Sciatic nerve (tissue), 2 donors: Measurements from ENCODE around the gene LYZL4. TPM values are rescaled to one million over a fixed set of nuclear protein-coding genes. Genes with fewer than 3 reads are reported as not detected.

Source experiments
- ATAC-seq: fragments of 200-7000 bp; cut with Tn5 transposase; one replicate; pipeline ENCODE4 v1.9.1; 2020; ENCODE audit warnings: mild to moderate bottlenecking, moderate library complexity
- DNase-seq: peaks from one replicate; pipeline ENCODE4 v3.0.0-alpha.2; 2020; ENCODE audit warnings: low spot score
- intact Hi-C: fragments of 100-400 bp; cut with DNase I; formaldehyde crosslinking; loops from one replicate; pipeline ENCODE4 v1.14.2; 2022
- total RNA-seq: library from RNA; stranded (reverse); fragmentation: NEBNext Ultra II Directional; extraction: Animal tissue kit (Norgen Biotek cat#: 25700); gene quantifications from one replicate; pipeline ENCODE4 v1.2.1, GENCODE V29; 2021
- donor health status: DM: no; HTN: no; CAD: no.
- donor health status: DM: no; HTN: no; CAD: no.

Gene LYZL4
- total RNA-seq, 1 donor from 2014 or later: not detected

DNA sequence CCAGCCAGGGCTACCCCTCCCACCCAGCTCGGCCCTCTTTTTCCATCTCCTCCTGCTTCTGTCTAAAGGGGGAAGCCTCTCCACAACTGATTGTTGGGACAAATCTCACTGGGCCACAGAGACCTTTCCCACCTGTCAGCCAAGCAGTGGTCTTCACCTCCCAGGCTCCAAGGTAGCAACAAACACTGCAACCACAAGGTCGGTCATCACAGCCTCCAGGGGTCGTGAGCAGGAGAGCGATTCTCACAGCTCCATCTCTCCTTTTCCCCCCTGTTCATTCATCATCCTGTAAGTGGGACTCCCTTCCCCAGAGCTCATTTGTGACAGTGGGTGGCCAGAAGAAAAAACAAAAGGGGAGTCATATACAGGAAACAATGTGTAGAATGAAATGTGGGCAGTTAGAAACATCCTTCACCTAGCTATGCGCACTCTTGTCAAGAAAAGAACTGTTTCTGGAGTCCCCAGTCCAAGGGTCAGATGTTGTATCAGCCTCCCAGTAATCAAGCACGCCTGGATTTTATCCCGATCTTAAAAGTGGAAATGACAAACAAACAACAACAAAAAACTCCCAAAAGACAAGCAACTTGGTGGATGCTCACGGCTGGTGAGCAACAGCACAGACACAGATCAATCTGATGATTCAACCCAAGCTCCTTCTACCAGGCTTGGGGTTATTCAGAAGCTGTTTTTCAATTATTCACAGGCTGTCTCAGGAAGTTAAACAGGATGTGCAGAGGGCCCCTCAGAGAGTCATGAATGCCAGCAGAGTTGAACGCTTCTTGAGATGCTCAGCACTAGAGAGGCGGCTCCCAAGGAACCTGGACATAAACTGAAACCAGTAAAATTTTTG lies 22.4 kb downstream of the LYZL4 start:
- DNase-seq (no peak), ATAC-seq (no peak)
- intact Hi-C loops: no loop called here

DNA sequence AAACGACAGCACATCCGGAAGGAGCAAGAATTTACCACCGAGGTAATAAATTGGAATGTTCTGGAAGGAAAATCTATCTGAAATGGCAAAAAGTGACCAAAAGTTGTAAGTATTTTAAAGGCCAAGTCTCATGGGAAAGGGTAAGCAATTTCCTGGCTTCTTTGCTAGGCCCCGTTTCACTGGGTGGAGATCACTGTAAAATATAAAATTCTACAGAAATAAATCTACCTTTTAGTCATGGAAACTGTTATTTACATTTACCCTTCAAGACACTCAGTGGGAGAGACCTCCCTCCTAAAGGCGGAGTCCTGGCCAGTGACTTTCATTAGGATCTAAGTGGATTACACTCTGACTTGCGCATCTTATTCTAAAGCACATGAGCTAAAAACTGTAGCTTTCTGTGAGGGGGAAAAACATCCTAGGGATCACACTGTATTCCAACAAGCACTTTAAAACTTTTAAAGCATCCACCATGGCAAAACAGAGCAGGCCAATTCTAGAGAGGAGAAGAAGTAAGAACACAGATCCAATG lies 28.8 kb downstream of the LYZL4 start:
- no peak for ATAC-seq
- intact Hi-C loops: no loop called here
- no peak for DNase-seq

- intact Hi-C loops: no loop called here
- no peak for ATAC-seq
These were observed 32.7 kb downstream of the LYZL4 start for GRCh38 chr3:42377681-42378080.

GRCh38 chr3:42376344-42376798 lies 34.0 kb downstream of the LYZL4 start:
- ATAC-seq: peak; percentile 55
- peak; percentile 68 for DNase-seq
- intact Hi-C loops: no loop called here

More at GRCh38 chr3:42377681-42378080, 32.7 kb downstream of the LYZL4 start:
- DNase-seq: no peak

- ATAC-seq (no peak), DNase-seq (no peak)
- intact Hi-C loops: no loop called here
These were observed 35.1 kb downstream of the LYZL4 start for GRCh38 chr3:42375121-42375800.

DNA sequence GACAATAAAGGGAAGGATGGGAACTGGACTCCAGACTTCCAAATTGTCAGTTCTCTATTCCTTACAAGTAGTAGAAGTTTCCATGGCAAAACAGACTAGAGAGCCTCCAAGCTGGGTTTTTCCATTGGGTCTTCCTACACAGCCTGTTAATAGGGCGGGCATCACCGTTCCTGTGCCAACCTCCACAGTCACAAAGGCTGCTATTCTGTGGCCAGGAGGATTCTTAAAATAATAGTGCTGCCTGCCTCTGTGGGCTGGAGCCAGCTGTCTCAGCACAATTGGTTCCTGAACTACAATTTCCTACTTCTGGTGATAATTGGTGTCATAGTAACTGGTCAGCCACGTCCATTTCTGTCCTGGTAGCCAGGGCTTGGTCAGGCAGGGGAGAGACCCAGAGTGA lies 38.6 kb downstream of the LYZL4 start:
- intact Hi-C loops: no loop called here
- ATAC-seq: no peak
- no peak for DNase-seq

DNA sequence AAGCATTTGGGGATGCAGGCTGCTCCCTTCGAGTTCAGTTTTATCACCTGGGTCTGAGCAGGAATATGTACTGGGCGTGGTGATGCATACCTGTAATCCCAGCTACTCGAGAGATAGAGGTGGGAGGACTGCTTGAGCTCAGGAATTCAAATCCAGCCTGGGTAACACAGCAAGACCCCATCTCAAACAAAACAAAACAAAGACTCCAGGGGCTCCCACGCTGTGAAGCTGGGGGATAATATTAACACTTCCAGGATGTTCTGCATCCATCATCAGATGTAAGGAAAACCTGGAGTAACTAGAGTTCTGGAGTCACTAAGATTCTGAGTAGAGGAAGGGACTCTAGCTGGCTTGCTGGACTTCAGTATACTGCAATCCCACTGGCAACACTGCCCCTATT lies 40.6 kb downstream of the LYZL4 start:
- DNase-seq (no peak), ATAC-seq (no peak)
- intact Hi-C loops: no loop called here

DNA sequence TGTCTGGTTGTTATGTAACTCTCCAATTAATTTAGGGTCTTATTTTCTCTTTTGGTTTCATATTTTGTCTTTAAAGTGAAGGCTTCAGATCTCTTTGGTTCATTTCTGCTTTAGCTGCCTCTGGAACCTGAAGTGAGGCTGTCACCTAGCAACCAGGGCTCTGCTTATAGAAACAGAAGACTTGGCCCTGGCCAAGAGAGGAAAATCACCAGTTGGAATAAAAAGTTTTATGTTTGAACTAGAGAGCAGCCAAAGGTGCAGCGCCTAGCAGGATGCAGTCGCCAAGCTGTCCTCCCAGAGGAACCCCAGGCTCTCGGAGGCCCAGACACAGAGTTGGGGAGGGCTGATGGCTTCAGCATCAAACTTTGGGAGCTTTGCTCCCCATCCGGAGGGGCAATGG lies 41.1 kb downstream of the LYZL4 start:
- ATAC-seq: no peak
- intact Hi-C loops: no loop called here
- no peak for DNase-seq

- ATAC-seq: no peak
- intact Hi-C loops: no loop called here
- no peak for DNase-seq
These were observed 41.5 kb downstream of the LYZL4 start for GRCh38 chr3:42368861-42369260.

GRCh38 chr3:42367903-42368302 lies 42.5 kb downstream of the LYZL4 start:
- intact Hi-C loops: no loop called here
- ATAC-seq: no peak
- no peak for DNase-seq

DNA sequence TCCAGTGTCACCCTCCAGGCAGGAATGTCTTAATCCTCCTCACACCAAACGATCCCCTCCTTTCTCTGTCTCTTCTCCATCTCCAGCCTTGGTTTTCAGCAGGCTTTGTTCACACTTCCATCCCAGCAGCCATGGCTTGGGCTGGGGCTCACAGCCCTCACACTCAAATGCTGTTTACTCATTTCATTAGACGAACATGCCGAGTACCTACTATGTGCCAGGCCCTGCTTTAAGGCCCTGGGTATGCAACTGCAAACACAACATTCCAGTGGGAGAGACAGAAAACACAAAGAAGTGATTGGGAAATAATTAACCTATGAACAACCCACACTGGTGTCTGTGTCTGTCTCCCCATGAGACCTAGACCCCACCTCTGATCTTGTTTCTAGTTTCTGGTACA lies 43.9 kb downstream of the LYZL4 start:
- ATAC-seq (no peak), DNase-seq (no peak)
- intact Hi-C loops: no loop called here

- intact Hi-C loops: no loop called here
- ATAC-seq: no peak
- DNase-seq: no peak
These were observed 53.1 kb downstream of the LYZL4 start for GRCh38 chr3:42357335-42357734.

- ATAC-seq: no peak
- intact Hi-C loops: no loop called here
- no peak for DNase-seq
These were observed 54.8 kb downstream of the LYZL4 start for GRCh38 chr3:42355612-42356011.

DNA sequence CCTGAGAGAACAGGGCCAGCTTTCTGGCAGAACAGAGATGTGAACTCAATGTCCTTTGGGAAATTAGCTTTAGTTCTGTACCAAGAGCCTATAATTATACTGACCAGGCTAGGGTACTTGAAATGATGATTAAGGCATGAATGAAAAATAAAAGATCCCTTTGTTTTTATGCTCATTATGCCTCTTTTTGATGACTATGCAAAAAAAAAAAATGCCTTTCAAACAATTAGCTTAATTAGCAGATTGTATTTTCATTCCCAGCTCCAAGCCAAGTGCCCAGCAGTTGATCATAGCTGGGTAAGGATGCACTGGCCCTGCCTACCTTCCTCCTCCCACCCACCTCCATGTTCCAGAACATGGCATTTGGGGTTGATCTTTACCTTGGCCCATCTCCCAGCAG lies 56.8 kb downstream of the LYZL4 start:
- DNase-seq: no peak
- ATAC-seq: no peak
- intact Hi-C loops: no loop called here

GRCh38 chr3:42351207-42351606 lies 59.2 kb downstream of the LYZL4 start:
- intact Hi-C loops: no loop called here
- DNase-seq (no peak), ATAC-seq (peak; percentile 65)

DNA sequence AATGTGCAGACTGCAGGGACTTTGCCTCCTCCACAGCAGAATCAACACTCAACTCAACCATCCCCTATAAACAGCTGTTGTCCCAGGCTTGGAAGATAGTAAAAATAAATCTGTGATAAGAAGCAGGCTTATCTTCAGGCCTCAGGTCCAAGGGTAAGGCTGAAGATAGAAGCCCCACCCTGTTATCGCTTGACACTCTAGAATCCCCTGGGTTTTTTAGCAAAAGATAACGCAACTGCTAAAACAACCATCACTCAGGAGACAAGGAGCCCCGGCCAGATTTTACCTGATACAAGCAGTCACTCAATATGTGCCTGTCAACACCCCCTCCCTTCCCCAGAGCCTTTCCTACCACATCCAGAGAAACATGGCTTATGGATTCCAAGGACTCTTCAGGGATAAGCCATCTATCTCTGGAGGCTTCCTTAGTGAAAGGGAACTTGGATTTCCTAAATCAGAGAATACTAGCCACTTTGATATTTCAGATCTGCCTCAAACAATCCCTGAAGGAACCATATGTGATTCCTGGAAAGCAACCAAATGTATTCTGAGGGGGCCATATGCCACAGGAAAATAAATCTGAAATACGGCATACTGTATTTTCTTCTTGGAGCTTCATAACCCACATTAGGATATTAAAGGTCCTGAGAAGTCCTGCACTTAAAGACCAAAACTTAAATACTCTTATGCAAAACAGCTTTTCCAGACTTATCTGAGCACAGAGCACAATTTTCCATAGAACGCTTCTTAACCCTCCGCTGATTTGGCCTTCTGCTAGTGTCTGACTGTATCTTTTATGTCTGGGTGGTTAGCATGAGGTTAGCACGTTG lies 60.4 kb downstream of the LYZL4 start:
- intact Hi-C loops: no loop called here
- no peak for DNase-seq
- ATAC-seq: no peak

GRCh38 chr3:42347928-42348327 lies 62.5 kb downstream of the LYZL4 start:
- DNase-seq: no peak
- intact Hi-C loops: no loop called here
- ATAC-seq: no peak
